HepG2 (cell line): ENCODE measurements around the gene TMEM221. TPM values are rescaled to one million over a fixed set of nuclear protein-coding genes. Genes with fewer than 3 reads are reported as not detected.

ENCODE experiments used
- ATF1 ChIP-seq: IDR thresholded peaks from 2 replicates; pipeline ENCODE4 v1.6.1; 2016; ENCODE audit warnings: mild to moderate bottlenecking, control low read depth
- MATR3 ChIP-seq: sonication (generic); formaldehyde crosslinking; IDR thresholded peaks from 2 replicates; pipeline ENCODE4 v1.4.0; 2020; ENCODE audit warnings: missing genetic modification reagents
- NCOA2 ChIP-seq: sonication (generic); formaldehyde crosslinking; IDR thresholded peaks from 2 replicates; pipeline ENCODE4 v1.8.0; 2022; ENCODE audit warnings: inconsistent platforms
- SOX5 ChIP-seq: IDR thresholded peaks from 2 replicates; pipeline ENCODE4 v1.6.1; 2016; ENCODE audit warnings: borderline replicate concordance
- ZNF121 ChIP-seq: sonication (generic); formaldehyde crosslinking; IDR thresholded peaks from 2 replicates; pipeline ENCODE4 v1.5.0; 2020; ENCODE audit warnings: mild to moderate bottlenecking, missing genetic modification reagents
- ZNF777 ChIP-seq: sonication (generic); formaldehyde crosslinking; IDR thresholded peaks from 2 replicates; pipeline ENCODE4 v1.4.0; 2020; ENCODE audit warnings: missing genetic modification reagents
- polyA plus RNA-seq, 8 experiments: library from polyadenylated mRNA; depleted of rRNA in 3 of 8; stranded (reverse) in 7 of 8; unstranded in 1 of 8; fragments of >200 nt; fragmentation: Illumina TruSeq in 4 of 8; extraction: Trizol in 4 of 8; gene quantifications; 2 replicates each; pipeline versions ENCODE4 v1.2.1 to v1.2.3, GENCODE V29; 2011 to 2016; ENCODE audit warnings: low read depth in 4 of 8, missing spikeins in 1 of 8, mixed read lengths in 1 of 8; ENCODE audit not compliant: insufficient read depth in 1 of 8
- total RNA-seq, 5 experiments: library from RNA; depleted of rRNA; stranded (reverse); fragments of >200 nt; fragmentation: Illumina TruSeq; extraction: Trizol; gene quantifications; 2 replicates each; pipeline ENCODE4 v1.2.3, GENCODE V29; 2016; ENCODE audit warnings: low read depth in 1 of 5
- TF ChIP-seq, protein P1 (sequence below): sonication (generic); formaldehyde crosslinking; conservative IDR thresholded peaks from 2 replicates; pipeline ENCODE4 v1.8.0; 2022; ENCODE audit warnings: low read depth, missing genetic modification reagents
- TF ChIP-seq, protein P2 (sequence below): IDR thresholded peaks from 2 replicates; pipeline ENCODE4 v1.6.1; 2016; ENCODE audit warnings: missing biosample characterization, missing genetic modification reagents, low read depth
- TF ChIP-seq, protein P3 (sequence below): sonication (generic); formaldehyde crosslinking; IDR thresholded peaks from 2 replicates; pipeline ENCODE4 v1.8.1; 2022; ENCODE audit warnings: low read depth, mild to moderate bottlenecking, missing genetic modification reagents
- TF ChIP-seq, protein P4 (sequence below): sonication (generic); formaldehyde crosslinking; IDR thresholded peaks from 2 replicates; pipeline ENCODE4 v1.4.0; 2020; ENCODE audit warnings: missing genetic modification reagents, low read depth, mild to moderate bottlenecking, borderline replicate concordance
- TF ChIP-seq, protein P5 (sequence below): conservative IDR thresholded peaks from 2 replicates; pipeline ENCODE4 v1.6.1; 2018; ENCODE audit warnings: missing genetic modification reagents
- TF ChIP-seq, protein P6 (sequence below): sonication (generic); formaldehyde crosslinking; IDR thresholded peaks from 2 replicates; pipeline ENCODE4 v1.5.0; 2020; ENCODE audit warnings: mild to moderate bottlenecking, missing genetic modification reagents

TMEM221 gene
- total and polyA plus RNA-seq, 2 of the 13 experiments (the other 11 are each of a cell fraction or from before 2014, with no cell fraction given): 0.33 to 0.77 TPM

DNA sequence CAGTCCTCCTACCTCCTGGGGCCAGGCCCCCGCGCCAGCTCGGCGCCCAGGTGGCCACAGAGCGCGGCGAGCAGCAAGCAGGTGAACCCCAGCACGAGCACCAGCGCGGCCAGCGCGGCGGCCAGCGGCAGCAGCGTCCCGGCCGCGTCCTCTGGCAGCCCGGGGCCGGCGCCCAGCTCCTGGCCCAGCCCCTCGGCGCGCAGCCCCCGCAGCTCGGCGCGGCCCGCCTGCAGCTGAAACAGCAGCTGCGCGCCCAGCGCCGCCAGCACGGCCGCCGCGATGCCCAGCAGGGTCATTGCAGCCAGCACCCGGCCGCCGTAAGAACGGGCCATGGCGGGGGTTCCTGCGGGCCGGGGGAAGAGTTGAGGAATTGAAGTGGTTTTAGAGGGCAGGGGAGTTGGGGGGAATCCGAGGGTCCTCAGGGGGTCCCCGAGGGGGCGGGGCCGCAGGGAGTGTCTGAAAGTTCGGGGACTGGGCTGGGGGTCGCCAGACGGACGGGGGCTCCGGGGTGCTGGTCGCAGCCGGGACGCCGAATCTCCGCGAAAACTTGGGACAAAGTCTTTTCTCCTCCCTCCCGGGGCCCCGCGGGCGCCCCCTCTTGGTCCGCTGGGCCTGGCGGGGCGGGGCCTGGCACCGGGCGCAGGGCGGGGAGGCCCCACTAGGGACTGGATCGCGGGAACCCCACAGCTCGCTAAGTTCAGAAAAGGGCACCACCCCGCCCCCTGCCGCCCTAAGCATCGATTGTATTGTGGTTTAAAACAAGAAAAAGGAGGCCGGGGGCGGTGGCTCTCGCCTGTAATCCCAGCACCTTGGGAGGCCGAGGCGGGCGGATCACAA is at the start of gene TMEM221 (continued):
- TF ChIP-seq, protein P1, sequence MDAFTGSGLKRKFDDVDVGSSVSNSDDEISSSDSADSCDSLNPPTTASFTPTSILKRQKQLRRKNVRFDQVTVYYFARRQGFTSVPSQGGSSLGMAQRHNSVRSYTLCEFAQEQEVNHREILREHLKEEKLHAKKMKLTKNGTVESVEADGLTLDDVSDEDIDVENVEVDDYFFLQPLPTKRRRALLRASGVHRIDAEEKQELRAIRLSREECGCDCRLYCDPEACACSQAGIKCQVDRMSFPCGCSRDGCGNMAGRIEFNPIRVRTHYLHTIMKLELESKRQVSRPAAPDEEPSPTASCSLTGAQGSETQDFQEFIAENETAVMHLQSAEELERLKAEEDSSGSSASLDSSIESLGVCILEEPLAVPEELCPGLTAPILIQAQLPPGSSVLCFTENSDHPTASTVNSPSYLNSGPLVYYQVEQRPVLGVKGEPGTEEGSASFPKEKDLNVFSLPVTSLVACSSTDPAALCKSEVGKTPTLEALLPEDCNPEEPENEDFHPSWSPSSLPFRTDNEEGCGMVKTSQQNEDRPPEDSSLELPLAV (CRISPR knock-in tag): no peak
- TF ChIP-seq MATR3 (CRISPR knock-in tag) (no peak), ATF1 (CRISPR knock-in tag) (no peak), ZNF121 (CRISPR knock-in tag) (no peak), NCOA2 (no peak), ZNF777 (CRISPR knock-in tag) (no peak), SOX5 (CRISPR knock-in tag) (no peak)
- TF ChIP-seq, protein P2, sequence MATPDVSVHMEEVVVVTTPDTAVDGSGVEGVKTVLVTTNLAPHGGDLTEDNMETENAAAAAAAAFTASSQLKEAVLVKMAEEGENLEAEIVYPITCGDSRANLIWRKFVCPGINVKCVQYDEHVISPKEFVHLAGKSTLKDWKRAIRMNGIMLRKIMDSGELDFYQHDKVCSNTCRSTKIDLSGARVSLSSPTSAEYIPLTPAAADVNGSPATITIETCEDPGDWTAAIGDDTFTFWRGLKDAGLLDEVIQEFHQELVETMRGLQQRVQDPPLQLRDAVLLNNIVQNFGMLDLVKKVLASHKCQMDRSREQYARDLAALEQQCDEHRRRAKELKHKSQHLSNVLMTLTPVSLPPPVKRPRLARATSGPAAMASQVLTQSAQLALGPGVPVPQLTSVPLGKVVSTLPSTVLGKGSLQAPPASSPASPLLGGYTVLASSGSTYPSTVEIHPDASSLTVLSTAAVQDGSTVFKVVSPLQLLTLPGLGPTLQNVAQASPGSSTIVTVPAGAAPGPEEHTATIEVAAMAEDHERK (CRISPR knock-in tag): no peak
- TF ChIP-seq, protein P3, sequence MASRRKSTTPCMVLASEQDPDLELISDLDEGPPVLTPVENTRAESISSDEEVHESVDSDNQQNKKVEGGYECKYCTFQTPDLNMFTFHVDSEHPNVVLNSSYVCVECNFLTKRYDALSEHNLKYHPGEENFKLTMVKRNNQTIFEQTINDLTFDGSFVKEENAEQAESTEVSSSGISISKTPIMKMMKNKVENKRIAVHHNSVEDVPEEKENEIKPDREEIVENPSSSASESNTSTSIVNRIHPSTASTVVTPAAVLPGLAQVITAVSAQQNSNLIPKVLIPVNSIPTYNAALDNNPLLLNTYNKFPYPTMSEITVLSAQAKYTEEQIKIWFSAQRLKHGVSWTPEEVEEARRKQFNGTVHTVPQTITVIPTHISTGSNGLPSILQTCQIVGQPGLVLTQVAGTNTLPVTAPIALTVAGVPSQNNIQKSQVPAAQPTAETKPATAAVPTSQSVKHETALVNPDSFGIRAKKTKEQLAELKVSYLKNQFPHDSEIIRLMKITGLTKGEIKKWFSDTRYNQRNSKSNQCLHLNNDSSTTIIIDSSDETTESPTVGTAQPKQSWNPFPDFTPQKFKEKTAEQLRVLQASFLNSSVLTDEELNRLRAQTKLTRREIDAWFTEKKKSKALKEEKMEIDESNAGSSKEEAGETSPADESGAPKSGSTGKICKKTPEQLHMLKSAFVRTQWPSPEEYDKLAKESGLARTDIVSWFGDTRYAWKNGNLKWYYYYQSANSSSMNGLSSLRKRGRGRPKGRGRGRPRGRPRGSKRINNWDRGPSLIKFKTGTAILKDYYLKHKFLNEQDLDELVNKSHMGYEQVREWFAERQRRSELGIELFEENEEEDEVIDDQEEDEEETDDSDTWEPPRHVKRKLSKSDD (CRISPR knock-in tag): no peak
- TF ChIP-seq, protein P4, sequence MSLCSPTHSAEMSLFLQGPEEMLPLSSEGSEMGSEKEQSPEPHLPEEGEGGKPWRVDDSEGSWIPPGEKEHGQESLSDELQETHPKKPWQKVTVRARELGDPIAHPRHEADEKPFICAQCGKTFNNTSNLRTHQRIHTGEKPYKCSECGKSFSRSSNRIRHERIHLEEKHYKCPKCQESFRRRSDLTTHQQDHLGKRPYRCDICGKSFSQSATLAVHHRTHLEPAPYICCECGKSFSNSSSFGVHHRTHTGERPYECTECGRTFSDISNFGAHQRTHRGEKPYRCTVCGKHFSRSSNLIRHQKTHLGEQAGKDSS (CRISPR knock-in tag): no peak
- TF ChIP-seq, protein P5, sequence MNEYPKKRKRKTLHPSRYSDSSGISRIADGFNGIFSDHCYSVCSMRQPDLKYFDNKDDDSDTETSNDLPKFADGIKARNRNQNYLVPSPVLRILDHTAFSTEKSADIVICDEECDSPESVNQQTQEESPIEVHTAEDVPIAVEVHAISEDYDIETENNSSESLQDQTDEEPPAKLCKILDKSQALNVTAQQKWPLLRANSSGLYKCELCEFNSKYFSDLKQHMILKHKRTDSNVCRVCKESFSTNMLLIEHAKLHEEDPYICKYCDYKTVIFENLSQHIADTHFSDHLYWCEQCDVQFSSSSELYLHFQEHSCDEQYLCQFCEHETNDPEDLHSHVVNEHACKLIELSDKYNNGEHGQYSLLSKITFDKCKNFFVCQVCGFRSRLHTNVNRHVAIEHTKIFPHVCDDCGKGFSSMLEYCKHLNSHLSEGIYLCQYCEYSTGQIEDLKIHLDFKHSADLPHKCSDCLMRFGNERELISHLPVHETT: no peak
- TF ChIP-seq, protein P6, sequence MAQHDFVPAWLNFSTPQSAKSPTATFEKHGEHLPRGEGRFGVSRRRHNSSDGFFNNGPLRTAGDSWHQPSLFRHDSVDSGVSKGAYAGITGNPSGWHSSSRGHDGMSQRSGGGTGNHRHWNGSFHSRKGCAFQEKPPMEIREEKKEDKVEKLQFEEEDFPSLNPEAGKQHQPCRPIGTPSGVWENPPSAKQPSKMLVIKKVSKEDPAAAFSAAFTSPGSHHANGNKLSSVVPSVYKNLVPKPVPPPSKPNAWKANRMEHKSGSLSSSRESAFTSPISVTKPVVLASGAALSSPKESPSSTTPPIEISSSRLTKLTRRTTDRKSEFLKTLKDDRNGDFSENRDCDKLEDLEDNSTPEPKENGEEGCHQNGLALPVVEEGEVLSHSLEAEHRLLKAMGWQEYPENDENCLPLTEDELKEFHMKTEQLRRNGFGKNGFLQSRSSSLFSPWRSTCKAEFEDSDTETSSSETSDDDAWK: no peak
